H1 (cell line): Measurements from ENCODE around the gene GSDME. TPM values are rescaled to one million over a fixed set of nuclear protein-coding genes. Genes with fewer than 3 reads are reported as not detected.

Experiments
- CTCF ChIA-PET: fragments of 300-600 bp; sonication (Branson Sonifier 250); formaldehyde crosslinking; loops from one replicate; lab custom pipeline; 2021; ENCODE audit not compliant: partially characterized antibody; lab: Charles Lee
- POLR2A ChIA-PET: fragments of 300-600 bp; sonication (Branson Sonifier 250); formaldehyde crosslinking; loops from one replicate; lab custom pipeline; 2021; ENCODE audit warnings: inconsistent platforms; ENCODE audit not compliant: partially characterized antibody; lab: Charles Lee
- DNase-seq, 2 experiments: peaks; one replicate each; pipeline versions ENCODE4 v3.0.0 to v3.0.0-alpha.2; 2010 to 2022; ENCODE audit warnings: low spot score in 2 of 2, low read depth in 1 of 2, mixed read lengths in 1 of 2
- FAIRE-seq: peaks from 2 replicates; lab custom pipeline; 2011; peaks lifted over from hg19 to GRCh38; lab: Jason Lieb, UNC
- H2AFZ ChIP-seq: 2 replicates; pipeline ENCODE4 v1.8.1; 2012; ENCODE audit warnings: low read length, inconsistent platforms
- H2AK5ac ChIP-seq: 2 replicates; pipeline ENCODE4 v1.6.1; 2013; ENCODE audit warnings: low read depth, low read length
- H2BK120ac ChIP-seq: replicated peaks from 2 replicates; pipeline ENCODE3; 2013; ENCODE audit warnings: low read depth, low read length, inconsistent platforms
- H2BK12ac ChIP-seq: 2 replicates; pipeline ENCODE4 v1.6.1; 2013; ENCODE audit warnings: low read depth, low read length
- H2BK15ac ChIP-seq: 2 replicates; pipeline ENCODE4 v1.6.1; 2013; ENCODE audit warnings: low read length
- H2BK20ac ChIP-seq: 2 replicates; pipeline ENCODE4 v1.6.1; 2013; ENCODE audit warnings: low read length
- H2BK5ac ChIP-seq: 2 replicates; pipeline ENCODE4 v1.6.1; 2013; ENCODE audit warnings: low read depth, low read length
- H3K14ac ChIP-seq: 2 replicates; pipeline ENCODE4 v1.6.1; 2013; ENCODE audit warnings: inconsistent platforms; ENCODE audit not compliant: insufficient read length
- H3K18ac ChIP-seq: 2 replicates; pipeline ENCODE4 v1.6.1; 2013; ENCODE audit warnings: low read length; ENCODE audit errors: extremely low read depth
- H3K23ac ChIP-seq: 2 replicates; pipeline ENCODE4 v1.6.1; 2013; ENCODE audit warnings: inconsistent platforms; ENCODE audit not compliant: insufficient read length
- H3K23me2 ChIP-seq: 2 replicates; pipeline ENCODE4 v1.6.1; 2013; ENCODE audit warnings: low read depth, low read length
- H3K27ac ChIP-seq: 2 replicates; pipeline ENCODE4 v1.6.1; 2011; ENCODE audit warnings: low read depth, low read length, inconsistent platforms
- H3K27me3 ChIP-seq, 4 experiments: replicated peaks in 1 of 4; 1 replicate in 1 of 4; 2 replicates in 3 of 4; pipeline versions ENCODE4 v1.6.1 to v1.8.1; 2011 to 2013; ENCODE audit warnings: low read length in 3 of 4, mild to moderate bottlenecking in 3 of 4, inconsistent platforms in 2 of 4, mixed read lengths in 2 of 4, moderate library complexity in 1 of 4; ENCODE audit not compliant: control insufficient read depth in 3 of 4, insufficient read depth in 3 of 4; ENCODE audit errors: extremely low read depth in 1 of 4
- H3K36me3 ChIP-seq, 4 experiments: 2 replicates each; pipeline versions ENCODE4 v1.6.1 to v1.8.1; 2011 to 2013; ENCODE audit warnings: mild to moderate bottlenecking in 4 of 4, low read length in 3 of 4, moderate library complexity in 2 of 4, control low read depth in 1 of 4, inconsistent platforms in 1 of 4; ENCODE audit not compliant: insufficient read depth in 4 of 4, control insufficient read depth in 2 of 4
- H3K4ac ChIP-seq: replicated peaks from 2 replicates; pipeline ENCODE3; 2013; ENCODE audit warnings: low read length, low read depth, mixed read lengths, inconsistent platforms; ENCODE audit not compliant: insufficient read length
- H3K4me1 ChIP-seq, 4 experiments: replicated peaks in 1 of 4; 1 replicate in 1 of 4; 2 replicates in 3 of 4; pipeline versions ENCODE4 v1.6.1 to v1.8.1; 2011 to 2013; ENCODE audit warnings: low read length in 3 of 4, inconsistent platforms in 2 of 4, mixed read lengths in 1 of 4; ENCODE audit not compliant: insufficient read depth in 4 of 4, control insufficient read depth in 3 of 4
- H3K4me2 ChIP-seq, 2 experiments: 2 replicates each; pipeline versions ENCODE4 v1.6.1 to v1.8.1; 2011 to 2013; ENCODE audit warnings: low read depth in 2 of 2, low read length in 2 of 2, control low read depth in 1 of 2, inconsistent platforms in 1 of 2, mild to moderate bottlenecking in 1 of 2; ENCODE audit not compliant: insufficient read depth in 1 of 2
- H3K4me3 ChIP-seq, 4 experiments: fragments of 200-600, 300-600 bp in 1 of 4; sonication (generic), shearing (Covaris generic), sonication (Bioruptor Twin) in 1 of 4; 2 replicates each; pipeline versions ENCODE4 v1.5.1 to v1.8.1; 2011 to 2016; ENCODE audit warnings: low read length in 4 of 4, low read depth in 3 of 4, control low read depth in 2 of 4, inconsistent platforms in 2 of 4, mild to moderate bottlenecking in 2 of 4, mixed read lengths in 1 of 4, moderate library complexity in 1 of 4; ENCODE audit not compliant: insufficient read depth in 2 of 4; ENCODE audit errors: extremely low read depth in 1 of 4
- H3K56ac ChIP-seq: replicated peaks from 2 replicates; pipeline ENCODE3; 2013; ENCODE audit warnings: low read depth, mild to moderate bottlenecking, mixed read lengths, low read length, inconsistent platforms; ENCODE audit not compliant: insufficient read length
- H3K79me1 ChIP-seq: 2 replicates; pipeline ENCODE4 v1.6.1; 2013; ENCODE audit warnings: low read depth, low read length, control low read depth
- H3K79me2 ChIP-seq, 2 experiments: 2 replicates each; pipeline versions ENCODE4 v1.6.1 to v1.8.1; 2012 to 2013; ENCODE audit warnings: low read length in 2 of 2, mild to moderate bottlenecking in 2 of 2, inconsistent platforms in 1 of 2; ENCODE audit not compliant: insufficient read depth in 2 of 2, control insufficient read depth in 1 of 2
- H3K9ac ChIP-seq, 4 experiments: replicated peaks in 1 of 4; 1 replicate in 1 of 4; 2 replicates in 3 of 4; pipeline versions ENCODE4 v1.6.1 to v1.8.1; 2011 to 2013; ENCODE audit warnings: low read depth in 3 of 4, low read length in 3 of 4, control low read depth in 2 of 4, mild to moderate bottlenecking in 2 of 4, moderate library complexity in 2 of 4, inconsistent platforms in 1 of 4; ENCODE audit errors: extremely low read depth in 1 of 4
- H3K9me3 ChIP-seq, 2 experiments: 2 replicates each; pipeline versions ENCODE4 v1.6.1 to v1.8.1; 2012 to 2013; ENCODE audit warnings: mild to moderate bottlenecking in 2 of 2, moderate library complexity in 2 of 2, control low read depth in 1 of 2, inconsistent platforms in 1 of 2, low read depth in 1 of 2, low read length in 1 of 2, mixed read lengths in 1 of 2; ENCODE audit not compliant: insufficient read depth in 2 of 2
- H4K20me1 ChIP-seq, 2 experiments: replicated peaks in 1 of 2; 2 replicates each; pipeline versions ENCODE3 to v1.8.1; 2011 to 2013; ENCODE audit warnings: inconsistent platforms in 2 of 2, low read length in 2 of 2, mild to moderate bottlenecking in 1 of 2; ENCODE audit not compliant: insufficient read depth in 2 of 2, control insufficient read depth in 1 of 2
- H4K5ac ChIP-seq: 2 replicates; pipeline ENCODE4 v1.6.1; 2013; ENCODE audit warnings: low read length, low read depth, mixed read lengths, inconsistent platforms; ENCODE audit not compliant: insufficient read length
- H4K8ac ChIP-seq: 2 replicates; pipeline ENCODE4 v1.8.0; 2013; ENCODE audit warnings: mild to moderate bottlenecking, moderate library complexity, low read length, inconsistent platforms; ENCODE audit not compliant: insufficient read depth; ENCODE audit errors: extremely low read depth
- H4K91ac ChIP-seq: replicated peaks from 2 replicates; pipeline ENCODE3; 2013; ENCODE audit warnings: low read length, mixed read lengths, inconsistent platforms; ENCODE audit not compliant: insufficient read length
- BACH1 ChIP-seq: IDR thresholded peaks from 2 replicates; pipeline ENCODE4 v1.6.1; 2012; ENCODE audit warnings: low read length, improper control_type of control experiment
- CEBPB ChIP-seq: IDR thresholded peaks from 2 replicates; pipeline ENCODE4 v1.6.1; 2012; ENCODE audit warnings: low read depth, low read length
- CREB1 ChIP-seq: IDR thresholded peaks from 2 replicates; pipeline ENCODE4 v1.6.1; 2012; ENCODE audit warnings: inconsistent platforms
- HDAC2 ChIP-seq, 2 experiments: fragments of 300-600 bp in 1 of 2; sonication (generic) in 1 of 2; IDR thresholded peaks; 2 replicates each; pipeline ENCODE4 v1.6.1; 2011 to 2012; ENCODE audit warnings: low read depth in 2 of 2, low read length in 2 of 2, mild to moderate bottlenecking in 2 of 2, moderate library complexity in 2 of 2, borderline replicate concordance in 1 of 2, inconsistent platforms in 1 of 2
- KDM5A ChIP-seq: fragments of 200-600 bp; IDR thresholded peaks from 2 replicates; pipeline ENCODE4 v1.7.1; 2012; ENCODE audit warnings: mild to moderate bottlenecking, low read length, inconsistent platforms, mixed read lengths
- PHF8 ChIP-seq: fragments of 200-600 bp; sonication (generic); conservative IDR thresholded peaks from 2 replicates; pipeline ENCODE4 v1.7.1; 2012; ENCODE audit warnings: low read depth, mild to moderate bottlenecking, inconsistent platforms, low read length, moderate library complexity
- POLR2A ChIP-seq, 2 experiments: IDR thresholded peaks; 1 replicate in 1 of 2; 2 replicates in 1 of 2; pipeline ENCODE4 v1.6.1; 2011; ENCODE audit warnings: low read depth in 2 of 2, low read length in 2 of 2, mild to moderate bottlenecking in 2 of 2; ENCODE audit errors: control extremely low read depth in 1 of 2
- RBBP5 ChIP-seq: IDR thresholded peaks from 2 replicates; pipeline ENCODE4 v1.7.1; 2012; ENCODE audit warnings: low read depth, mild to moderate bottlenecking, inconsistent platforms, low read length, moderate library complexity, borderline replicate concordance
- SAP30 ChIP-seq: fragments of 300-600 bp; sonication (generic); IDR thresholded peaks from 2 replicates; pipeline ENCODE4 v1.7.1; 2012; ENCODE audit warnings: low read length, moderate library complexity, mild to moderate bottlenecking, inconsistent platforms; ENCODE audit not compliant: insufficient read depth, insufficient replicate concordance
- SP1 ChIP-seq: IDR thresholded peaks from 2 replicates; pipeline ENCODE4 v1.6.1; 2011; ENCODE audit warnings: low read depth, low read length
- SUZ12 ChIP-seq: fragments of 200-600 bp; sonication (generic); IDR thresholded peaks from 2 replicates; pipeline ENCODE4 v1.6.1; 2012; ENCODE audit warnings: mild to moderate bottlenecking, inconsistent platforms, low read length, moderate library complexity, mixed read lengths
- TAF7 ChIP-seq: optimal IDR thresholded peaks from 2 replicates; pipeline ENCODE3; 2011; ENCODE audit warnings: low read depth, mild to moderate bottlenecking, inconsistent platforms, low read length, moderate library complexity, borderline replicate concordance
- WGBS, 2 experiments: shearing (Covaris generic) in 1 of 2; methylation state at CpG; one replicate each; pipeline versions ENCODE4 v1.1.6 to v1.1.7; 2013 to 2015; ENCODE audit warnings: low lambda C conversion rate in 2 of 2, mixed read lengths in 2 of 2, inconsistent platforms in 1 of 2, low coverage in 1 of 2, missing lambda C conversion rate in 1 of 2; ENCODE audit not compliant: insufficient replicate concordance in 2 of 2, insufficient coverage in 1 of 2, insufficient read length in 1 of 2; ENCODE audit errors: extremely low coverage in 1 of 2, missing lambda C conversion rate in 1 of 2; 5-methylcytosine and 5-hydroxymethylcytosine counted together
- polyA plus RNA-seq, 7 experiments: library from polyadenylated mRNA; depleted of rRNA in 3 of 7; stranded (reverse) in 5 of 7; unstranded in 2 of 7; fragments of >200 nt in 5 of 7; fragments of 200-250 nt in 2 of 7; gene quantifications; 1 replicate in 5 of 7; 2 replicates in 1 of 7; 4 replicates in 1 of 7; pipeline versions ENCODE4 v1.2.1 to v1.2.3, GENCODE V29; 2011 to 2013; ENCODE audit warnings: missing spikeins in 2 of 7, mixed read lengths in 2 of 7
- total RNA-seq: library from RNA; stranded (reverse); fragmentation: NEBNext Ultra II Directional; extraction: Animal tissue kit (Norgen Biotek cat#: 25700); gene quantifications from 2 replicates; pipeline ENCODE4 v1.2.1, GENCODE V29; 2021

The GSDME gene
- total and polyA plus RNA-seq, 2 of the 8 experiments (the other 6 are each of a cell fraction or from before 2014, with no cell fraction given), result 5.4 to 7.6 TPM

DNA sequence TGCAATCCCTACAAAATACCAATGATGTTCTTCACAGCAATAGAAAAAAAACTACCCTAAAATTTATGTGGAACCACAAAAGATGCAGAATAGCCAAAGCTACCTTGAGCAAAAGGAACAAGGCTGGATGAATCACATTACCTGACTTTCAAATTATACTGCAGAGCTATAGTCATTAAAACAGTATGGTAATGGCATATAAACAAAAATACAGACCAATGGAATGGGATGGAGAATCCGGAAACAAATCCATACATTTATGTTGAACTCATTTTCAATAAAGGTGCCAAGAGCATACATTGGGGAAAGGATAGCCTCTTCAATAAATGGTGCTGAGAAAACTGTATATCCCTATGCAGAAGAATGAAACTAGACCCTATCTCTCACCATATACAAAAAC lies 18.7 kb downstream of the GSDME start:
- Histone ChIP-seq H3K14ac (no peak overlapping the region), H3K27ac (no peak overlapping the region), H2BK20ac (no peak overlapping the region), H3K4me3 (no peak overlapping the region), H2BK120ac (no peak overlapping the region), H3K23me2 (no peaks in the 10 kb centered on the region), H3K36me3 (no peaks in the 10 kb centered on the region), H3K4me2 (no peak overlapping the region), H3K23ac (no peak overlapping the region), H3K4me1 (no peaks in the 10 kb centered on the region), H3K4ac (no peak overlapping the region), H4K5ac (no peak overlapping the region), H4K8ac (no peak overlapping the region), H3K79me1 (no peaks in the 10 kb centered on the region), H3K27me3 (no peaks in the 10 kb centered on the region), H2AFZ (no peak overlapping the region), H3K9ac (no peak overlapping the region)
- POLR2A ChIA-PET, result no interaction called here
- FAIRE-seq, result no peak
- TF ChIP-seq POLR2A (IDR thresholded peaks at IDR 0.05; ENCODE audit: control extremely low read depth in 1 of 2, low read depth in 2 of 2, low read length in 2 of 2) (no peak), CEBPB (no peak), TAF7 (no peak), SP1 (no peak), SAP30 (no peak), BACH1 (no peak), PHF8 (no peak), RBBP5 (no peak), HDAC2 (IDR thresholded peaks at IDR 0.05; ENCODE audit: borderline replicate concordance in 1 of 2, low read depth in 2 of 2, low read length in 2 of 2) (no peak), SUZ12 (no peak), KDM5A (no peak), CREB1 (no peak)
- TF ChIP-seq, all 59 proteins: peak for 0
- DNase-seq, result no peak
- no peak overlapping the region for H3K18ac ChIP-seq
- H3K9me3 ChIP-seq, result peaks cover 0 to 3% of the 10 kb centered on the region in 2 experiments; a peak in 1 of 4 replicates
- CTCF ChIA-PET, result no interaction called here
- no peaks in the 10 kb centered on the region for H3K79me2 ChIP-seq
- no peak overlapping the region for H3K56ac ChIP-seq
- no peak overlapping the region for H2BK15ac ChIP-seq
- no peak overlapping the region for H4K91ac ChIP-seq
- WGBS, 2 experiments, result 94% methylated on average over 1 of the region's 1 CpG; no CpG with 5 or more reads in 1 of the 2 experiments
- H4K20me1 ChIP-seq, result no peaks in the 10 kb centered on the region
- no peak overlapping the region for H2AK5ac ChIP-seq
- H2BK5ac ChIP-seq, result no peak overlapping the region
- no peak overlapping the region for H2BK12ac ChIP-seq
